GM18508 (cell line): ENCODE data around the gene ASCL2.

ENCODE experiments used
- ATAC-seq: cut with Tn5 transposase; IDR thresholded peaks from one replicate; pipeline ENCODE4 v1.9.1; 2021; ENCODE audit warnings: moderate number of reproducible peaks; ENCODE audit not compliant: insufficient read depth, unreplicated experiment

The ASCL2 gene

DNA sequence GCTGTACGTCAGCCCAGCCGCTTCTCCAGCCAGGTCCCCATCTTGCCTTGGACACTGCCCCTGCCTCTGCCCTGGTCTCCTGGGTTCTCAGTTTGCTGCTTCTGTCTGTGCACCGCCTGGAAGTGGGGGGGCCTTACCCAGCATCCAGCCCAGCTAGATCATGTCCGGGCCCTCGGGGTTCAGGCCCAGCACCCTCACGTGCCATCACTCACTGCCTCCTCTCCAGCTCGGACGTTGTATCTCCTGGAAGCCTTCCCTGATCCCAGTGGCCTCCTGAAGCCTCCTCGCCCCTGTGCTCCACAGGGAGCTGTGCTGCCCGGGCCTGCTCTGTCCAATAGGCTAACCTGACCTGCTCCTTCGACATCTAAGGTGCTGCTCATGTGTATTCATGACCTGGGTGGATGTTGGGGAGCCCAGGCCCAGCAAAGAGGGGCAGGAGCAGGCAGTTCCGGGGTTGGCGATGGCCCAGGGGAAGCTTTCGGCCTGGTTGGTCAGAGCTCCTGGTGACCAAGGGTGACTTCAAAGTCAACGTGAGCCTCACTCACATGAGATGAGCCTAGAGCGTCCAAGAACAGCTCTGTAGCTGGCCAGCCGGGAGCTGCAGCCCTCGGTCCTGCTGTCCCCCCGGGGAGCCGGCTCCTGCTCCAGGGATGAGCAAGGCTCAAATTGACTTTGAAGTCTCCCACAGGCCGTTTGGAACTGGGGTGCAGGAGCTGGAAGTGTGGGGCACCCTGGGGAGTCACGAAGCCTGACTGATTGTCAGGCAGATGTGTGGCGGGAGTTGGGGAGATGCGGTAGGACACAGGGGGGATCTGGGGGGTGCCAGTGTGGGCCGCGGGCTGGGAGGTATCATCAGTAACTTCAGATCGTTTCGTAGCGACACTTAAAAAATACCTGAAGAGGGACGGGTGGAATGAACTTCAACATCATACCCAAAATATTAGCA, 5.2 kb upstream of the ASCL2 start:
- ATAC-seq: no peak

DNA sequence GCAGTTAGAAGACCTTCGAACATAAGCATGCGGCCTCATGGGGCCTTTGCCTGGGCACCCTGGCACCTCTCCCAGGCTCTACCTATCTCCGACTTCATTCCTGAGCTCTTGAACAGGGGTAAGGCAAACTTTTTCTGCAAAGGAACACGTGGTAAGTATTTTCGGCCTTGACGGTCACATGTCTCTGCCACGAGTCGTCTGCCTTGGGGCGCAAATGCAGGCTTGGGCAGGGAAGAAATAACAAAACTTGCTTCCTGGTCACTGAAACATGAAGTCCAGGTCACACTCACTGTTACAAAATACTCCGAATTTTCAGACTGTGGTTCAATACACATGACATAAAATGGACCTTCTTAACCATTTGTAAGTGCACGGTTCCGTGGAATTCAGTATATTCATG, 3.4 kb upstream of the ASCL2 start:
- ATAC-seq: no peak

DNA sequence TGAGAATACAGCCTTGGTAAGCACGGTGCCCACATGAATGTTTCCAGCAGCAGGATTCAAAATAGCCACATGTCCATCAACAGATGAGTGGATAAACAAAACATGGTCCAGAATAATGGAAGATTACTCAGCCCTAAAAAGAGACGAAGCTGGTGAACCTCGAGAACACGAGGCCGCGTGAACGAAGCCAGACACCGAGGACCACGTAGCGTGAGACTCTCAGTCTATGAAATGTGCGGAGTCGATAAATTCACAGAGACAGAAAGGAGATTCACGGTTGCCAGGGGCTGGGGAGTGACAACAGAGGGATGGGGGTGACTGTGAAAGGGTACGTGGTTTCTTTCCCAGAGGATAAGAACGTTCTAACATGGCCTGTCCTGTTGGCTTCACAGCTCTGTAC, 2.9 kb upstream of the ASCL2 start:
- ATAC-seq: no peak

DNA sequence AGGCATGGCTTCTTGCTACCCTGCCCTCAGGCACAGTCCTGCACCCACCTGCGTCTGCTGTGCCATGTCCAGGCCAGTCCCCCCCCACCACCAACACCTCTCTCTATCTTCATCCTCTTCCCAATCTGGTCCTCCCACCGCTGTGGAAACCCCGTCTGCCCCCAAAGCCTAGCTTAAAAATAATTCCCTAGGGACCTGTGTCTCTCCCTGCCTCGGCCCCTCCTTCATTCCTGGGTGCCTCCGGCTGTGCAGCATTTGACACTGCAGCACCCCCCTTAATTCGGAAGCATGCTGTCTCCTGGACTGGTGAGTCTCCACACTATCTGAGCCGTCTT, 2.5 kb upstream of the ASCL2 start:
- no peak for ATAC-seq

DNA sequence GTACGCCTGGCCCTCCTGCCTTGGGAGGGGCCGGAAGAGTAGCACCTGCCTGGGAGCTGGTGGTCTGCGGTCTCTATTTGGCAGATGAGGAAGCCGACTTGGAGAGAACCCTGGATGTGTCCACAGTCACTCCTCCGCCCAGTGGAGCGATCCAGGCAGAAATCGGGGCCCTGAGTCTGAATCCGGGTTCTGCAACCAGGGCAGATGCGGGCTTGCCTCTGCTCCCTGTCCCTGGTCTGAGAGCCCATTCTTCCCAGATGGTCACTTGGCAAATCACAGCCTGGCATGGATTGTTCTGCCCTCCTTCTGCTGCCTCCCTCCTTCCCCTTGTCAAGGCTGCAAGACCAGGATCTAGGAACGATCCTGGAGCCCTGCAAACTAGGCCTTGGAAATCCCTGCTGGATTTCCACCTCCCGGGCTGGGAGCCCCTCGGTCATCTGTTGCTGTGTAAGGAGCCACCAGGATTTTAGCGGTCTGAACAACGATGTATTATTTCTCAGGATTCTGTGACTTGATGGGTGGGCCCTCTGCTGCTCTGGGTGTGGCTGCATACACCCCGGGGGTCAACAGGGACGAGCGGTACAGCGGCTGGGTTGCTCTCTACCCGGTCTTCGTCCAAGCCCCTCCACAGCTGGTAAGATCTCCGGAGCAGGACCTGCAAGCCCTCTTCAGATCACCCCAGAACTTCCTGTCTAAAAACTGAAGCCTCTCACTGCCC, 2.0 kb upstream of the ASCL2 start:
- ATAC-seq: no peak

DNA sequence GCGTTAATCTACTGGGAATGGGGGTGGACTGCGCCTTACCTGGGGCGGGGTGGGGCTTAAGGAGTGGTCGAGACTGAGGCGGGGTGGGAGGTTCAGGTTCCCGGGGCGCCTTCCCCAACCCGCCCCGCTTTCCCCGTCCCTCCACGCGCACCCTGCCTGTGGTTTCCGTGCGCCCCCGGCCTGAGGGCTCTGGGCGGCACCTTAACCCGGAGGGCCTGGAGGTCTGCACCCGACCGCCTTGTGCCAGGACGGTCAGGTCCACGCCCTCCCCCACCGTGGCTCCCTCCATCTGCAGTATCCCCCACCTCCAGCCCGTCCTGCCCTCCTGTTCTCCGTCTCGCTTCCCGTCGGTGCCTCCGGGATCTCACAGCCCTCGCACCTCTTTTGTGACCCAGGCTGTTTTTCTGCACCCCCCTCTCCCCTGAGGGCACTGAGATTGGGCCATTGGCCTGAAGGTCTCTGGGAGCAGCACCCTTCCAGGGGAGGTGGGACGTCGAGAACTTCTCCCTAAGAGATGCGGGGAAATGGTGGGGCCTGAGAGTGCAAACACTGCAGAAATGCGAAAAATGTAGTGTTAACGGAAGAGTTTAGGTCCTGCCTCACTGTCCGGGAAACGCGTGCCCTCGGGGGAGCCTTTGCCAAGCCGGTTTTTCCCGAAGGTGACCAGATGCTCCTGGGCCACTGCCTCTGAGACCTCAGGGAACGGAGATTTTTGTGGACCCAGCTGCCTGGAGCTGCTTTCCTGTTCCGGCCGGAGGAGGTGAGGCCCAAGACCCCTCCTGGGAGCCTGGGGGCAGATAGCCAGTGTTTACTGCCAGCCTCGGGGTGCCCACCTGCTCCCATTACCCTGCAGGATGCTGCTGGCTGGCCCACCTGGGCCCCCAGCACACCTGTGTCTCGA, 1.2 kb upstream of the ASCL2 start:
- no peak for ATAC-seq

DNA sequence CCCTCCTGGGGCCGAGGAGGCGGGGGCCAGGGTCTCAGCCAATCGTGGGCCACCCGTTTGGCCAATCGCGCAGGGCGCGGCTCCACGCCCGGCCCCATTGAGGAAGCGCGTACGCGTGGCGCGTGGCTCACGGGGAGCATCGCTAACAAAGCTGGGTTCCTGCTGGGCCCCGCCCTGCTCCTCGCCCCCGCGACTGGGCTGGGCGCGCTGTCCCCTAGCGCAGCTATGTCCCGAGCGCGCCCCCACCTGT, 614 bp upstream of the ASCL2 start:
- no peak for ATAC-seq

DNA sequence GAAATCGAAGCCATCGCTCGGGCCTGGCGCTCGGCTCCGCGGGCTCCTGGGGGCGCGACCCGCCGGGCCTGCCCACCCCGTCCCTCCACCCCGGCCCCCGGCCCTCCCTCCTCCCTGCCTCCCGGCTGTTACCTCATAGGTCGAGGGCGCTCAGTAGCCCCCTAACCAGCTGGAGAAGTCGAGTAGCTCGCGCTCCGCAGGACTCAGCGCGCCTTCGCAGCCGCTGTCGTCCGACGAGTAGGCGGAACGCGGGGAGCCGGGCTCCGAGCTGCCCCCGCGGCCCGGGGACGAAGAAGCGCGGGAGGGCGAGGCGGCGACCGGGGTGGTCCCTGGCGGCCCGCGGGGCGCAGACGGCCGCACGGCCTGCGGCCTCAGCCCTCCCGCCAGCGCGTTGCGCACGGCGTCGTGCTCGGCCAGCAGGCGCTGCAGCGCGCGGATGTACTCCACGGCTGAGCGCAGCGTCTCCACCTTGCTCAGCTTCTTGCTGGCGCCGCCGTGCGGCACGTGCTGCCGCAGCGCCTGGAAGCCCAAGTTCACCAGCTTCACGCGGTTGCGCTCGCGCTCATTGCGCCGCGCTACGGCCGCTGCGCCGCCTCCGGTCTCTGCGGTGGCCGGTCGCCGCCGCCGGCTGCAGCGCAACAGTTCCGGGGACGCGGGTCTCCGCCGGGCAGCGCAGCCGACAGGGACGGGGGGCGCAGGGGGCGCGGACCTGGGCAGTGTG, 627 bp downstream of the ASCL2 start:
- no peak for ATAC-seq

DNA sequence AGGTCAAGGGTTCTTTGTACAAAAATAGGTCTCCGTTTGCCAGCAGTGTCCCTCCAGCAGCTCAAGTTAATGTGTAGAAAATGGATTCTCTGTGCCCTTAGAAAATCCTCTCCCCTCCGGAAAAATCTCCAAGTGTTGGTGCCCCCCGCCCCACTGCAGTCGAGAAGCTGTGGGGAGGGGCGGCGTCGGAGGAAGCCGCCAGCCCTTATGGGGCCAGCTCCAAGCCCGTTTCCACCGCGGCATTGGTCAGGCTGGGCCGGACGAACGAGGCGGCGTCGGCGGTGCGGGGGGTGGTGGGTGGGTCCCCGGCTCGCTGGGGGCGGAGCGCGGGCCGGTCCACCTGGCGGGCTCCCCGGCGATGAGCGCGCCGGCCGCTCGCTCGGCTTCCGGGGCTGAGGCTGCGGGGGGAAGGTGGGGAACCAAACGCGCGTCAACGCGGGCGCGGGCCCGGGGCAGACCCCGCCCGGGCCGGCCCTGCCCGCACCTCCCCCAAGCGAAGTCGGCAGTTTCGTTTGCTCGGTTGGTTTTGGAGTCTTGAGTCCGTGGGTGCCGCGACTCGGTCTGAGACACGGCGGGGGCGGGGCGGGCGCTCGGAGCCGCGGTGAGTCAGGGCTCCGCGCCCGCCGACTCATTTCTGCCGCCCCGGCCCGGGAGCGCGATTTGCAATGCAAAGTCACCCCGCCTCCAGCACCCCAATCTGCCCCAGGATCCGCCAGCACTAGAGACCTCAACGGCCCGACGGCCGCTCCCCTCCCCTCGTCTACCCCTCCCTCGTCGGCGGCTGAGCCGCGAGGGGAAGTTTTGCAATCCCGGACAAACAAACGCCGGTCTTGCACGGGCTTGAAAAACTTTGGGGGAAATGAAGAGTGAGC, 1.4 kb downstream of the ASCL2 start:
- no peak for ATAC-seq

DNA sequence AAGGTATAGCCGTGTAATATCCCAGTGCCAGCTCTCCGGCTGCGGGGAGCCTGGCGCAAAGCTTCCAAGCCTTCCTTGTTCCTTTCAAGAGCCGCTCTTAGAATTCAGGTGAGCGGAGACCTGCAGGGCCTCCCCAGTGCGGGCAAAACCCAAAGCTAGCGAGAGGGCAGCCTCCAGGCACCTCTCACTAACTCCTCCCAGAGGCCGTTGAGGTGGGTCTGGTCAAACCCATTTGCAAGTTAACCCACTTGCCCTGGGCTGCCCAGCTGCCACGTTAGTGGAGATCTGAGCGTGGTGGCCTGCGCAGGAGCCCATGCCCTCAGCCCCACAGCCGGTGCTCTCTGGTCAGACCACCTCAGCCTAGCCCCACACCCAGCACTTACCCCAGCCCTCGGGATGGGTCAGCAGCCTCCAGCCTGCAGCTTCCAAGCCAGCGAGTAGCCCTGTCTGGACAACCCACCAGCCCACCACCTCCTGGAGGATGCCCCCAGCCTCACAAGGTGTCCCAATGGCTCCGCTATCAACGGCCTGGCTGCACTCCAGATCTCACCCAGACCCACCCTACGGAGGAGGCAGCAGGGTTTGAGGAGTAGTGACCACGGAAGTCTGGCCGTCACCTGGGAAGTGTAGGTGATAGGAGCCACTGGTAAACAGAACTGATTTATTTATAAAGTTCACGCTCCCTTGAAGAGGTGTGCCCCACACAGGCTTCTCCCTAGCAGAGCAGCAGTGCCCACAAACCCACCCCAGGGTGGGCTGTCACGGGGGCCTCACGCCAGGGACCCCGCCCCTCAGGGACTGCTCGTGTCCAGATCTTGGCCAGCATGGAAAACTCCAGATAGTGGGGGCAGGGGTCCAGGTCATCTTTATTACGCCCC, 2.3 kb downstream of the ASCL2 start:
- no peak for ATAC-seq

DNA sequence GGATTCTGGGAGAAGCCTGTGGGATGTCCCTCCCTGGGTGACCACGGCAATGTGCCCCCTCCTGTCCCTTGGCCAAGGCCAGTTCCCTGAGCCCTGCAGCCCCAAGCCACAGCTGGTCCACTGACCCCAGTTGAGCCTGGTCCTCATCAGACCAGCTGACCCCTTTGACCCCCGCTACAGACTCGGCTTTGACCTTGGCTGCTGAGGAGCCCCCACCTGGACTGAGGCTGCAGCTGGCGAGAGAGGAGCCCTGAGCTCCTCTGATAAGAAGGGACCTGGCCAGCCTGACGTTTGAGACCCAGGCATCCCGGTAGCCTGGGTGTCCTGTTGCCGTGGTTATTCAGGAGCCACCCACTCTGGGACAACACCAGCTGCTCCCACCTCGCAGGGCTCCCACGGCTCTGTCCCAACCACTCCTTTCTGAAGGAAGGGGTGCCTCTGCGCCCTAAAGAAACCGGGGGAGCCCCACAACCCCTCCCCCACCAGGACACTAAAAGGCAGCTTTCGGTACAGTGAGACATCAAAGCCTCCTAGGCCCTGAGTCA, 3.0 kb downstream of the ASCL2 start:
- ATAC-seq: no peak

DNA sequence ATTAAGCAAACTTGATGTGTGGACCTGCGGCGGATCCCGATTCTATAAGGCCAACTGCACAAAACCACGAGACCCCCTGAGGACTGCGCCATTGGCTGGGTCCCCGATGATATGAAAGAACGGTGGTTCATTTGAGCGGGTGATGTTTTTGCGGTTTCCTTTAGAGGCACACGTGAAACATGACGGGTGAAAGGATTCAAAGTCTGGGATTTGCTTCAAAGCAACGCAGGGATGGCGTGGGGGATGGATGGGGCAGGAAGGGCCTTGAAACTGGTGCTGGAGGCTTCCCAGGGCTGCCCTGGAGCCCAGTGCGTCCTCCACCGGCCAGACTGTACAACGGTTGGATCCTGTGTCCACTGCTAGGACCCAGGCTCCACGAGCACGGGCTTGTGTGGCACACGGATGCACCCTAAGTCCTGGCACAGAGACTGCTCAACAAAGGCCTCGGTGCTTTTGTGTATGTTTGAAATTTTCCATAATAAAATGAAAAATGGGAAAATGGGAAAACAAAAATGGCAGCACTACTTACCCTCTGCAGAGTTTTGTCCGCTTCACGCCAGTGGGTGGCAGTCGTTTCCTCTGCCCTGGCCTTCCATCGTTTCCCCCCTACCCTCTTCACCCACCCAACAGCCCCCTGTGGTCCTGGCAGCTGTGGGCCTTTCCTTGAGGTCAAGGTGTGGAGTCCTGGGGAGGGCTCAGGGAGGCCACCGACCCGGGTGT, 3.6 kb downstream of the ASCL2 start:
- ATAC-seq: no peak

DNA sequence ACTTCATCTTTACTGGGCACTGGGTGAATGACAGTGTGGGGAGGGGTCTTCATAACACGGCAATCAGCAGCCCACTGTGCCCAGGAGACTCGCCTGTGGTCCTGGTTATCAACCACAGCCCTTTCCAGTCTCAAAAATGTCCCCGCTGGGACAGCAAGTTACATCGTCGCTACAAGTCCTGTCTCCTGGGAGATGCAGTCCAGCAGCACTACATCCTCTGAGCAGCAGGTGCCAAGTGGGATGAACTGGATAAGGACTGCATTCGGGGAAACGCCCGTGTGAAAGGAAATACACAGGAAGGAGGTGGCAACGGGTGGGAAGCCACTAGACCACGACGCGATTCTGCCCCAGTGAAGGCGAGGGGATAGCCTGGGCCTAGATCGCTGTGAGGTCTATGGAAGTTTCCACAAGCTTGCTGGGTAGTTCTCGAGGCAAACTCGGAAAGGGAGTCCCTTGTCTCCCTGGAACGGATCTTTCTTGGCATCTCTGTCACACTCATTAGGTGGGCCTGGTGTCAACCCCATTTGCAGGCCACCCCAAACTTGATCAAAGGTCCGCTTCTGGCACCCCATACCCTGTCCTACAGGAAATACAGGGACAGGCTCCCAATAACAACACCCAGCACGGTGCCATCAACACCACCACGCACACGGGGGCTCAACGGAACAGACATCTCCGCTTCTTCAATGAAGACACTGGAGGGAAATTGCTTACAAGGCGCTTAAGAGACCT, 4.4 kb downstream of the ASCL2 start:
- no peak for ATAC-seq

DNA sequence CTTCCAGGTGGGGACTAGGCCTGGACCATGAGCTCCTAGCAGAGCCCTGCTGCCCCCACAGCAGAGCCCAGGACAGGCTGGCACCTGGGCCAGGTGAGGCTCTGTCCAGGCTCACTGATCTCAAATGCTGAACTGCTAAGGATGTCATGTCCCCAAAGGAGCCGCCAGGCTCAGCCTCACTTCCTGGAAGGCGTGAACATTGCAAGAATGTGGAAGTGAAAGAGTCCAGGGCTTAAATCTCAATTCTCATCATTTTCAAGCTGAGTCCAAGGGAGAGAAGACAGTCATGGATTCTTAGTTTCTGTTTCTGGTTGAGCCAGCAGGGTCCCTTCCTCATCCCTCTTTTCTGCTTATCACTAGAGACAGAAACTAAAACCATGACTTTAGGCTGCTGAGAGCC, 5.0 kb downstream of the ASCL2 start:
- ATAC-seq: no peak

DNA sequence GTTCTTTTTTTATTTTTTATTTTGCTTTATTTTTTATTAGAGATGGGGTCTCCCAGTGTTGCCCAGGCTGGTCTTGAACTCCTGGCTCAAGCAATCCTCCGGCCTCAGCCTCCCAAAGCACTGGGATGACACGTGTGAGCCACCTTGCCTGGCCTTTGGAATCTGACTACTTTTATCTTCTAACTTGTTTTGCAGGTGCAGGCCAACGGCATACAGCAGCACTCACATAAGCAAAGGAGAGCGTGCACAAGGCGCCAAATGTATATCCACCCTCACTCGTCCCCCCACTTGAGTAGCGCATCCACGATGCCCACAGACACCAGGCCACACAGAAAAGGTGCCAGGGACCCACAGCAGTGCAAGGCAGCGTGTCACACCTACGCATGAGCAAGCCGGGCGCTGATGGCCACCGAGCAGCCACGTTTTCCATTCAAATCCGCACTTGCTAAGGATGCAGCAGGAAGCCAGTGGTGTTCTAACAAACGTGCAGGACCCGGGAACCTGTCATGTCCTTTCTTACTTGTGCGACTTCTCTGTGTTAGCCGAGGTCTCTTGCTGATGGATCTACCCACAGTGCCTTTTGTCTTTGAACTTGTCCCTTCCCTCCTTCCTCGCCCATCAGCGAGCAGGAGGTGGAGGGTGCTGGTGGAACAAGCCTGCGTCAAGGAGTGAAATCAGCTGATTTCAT, 5.9 kb downstream of the ASCL2 start:
- ATAC-seq: no peak

DNA sequence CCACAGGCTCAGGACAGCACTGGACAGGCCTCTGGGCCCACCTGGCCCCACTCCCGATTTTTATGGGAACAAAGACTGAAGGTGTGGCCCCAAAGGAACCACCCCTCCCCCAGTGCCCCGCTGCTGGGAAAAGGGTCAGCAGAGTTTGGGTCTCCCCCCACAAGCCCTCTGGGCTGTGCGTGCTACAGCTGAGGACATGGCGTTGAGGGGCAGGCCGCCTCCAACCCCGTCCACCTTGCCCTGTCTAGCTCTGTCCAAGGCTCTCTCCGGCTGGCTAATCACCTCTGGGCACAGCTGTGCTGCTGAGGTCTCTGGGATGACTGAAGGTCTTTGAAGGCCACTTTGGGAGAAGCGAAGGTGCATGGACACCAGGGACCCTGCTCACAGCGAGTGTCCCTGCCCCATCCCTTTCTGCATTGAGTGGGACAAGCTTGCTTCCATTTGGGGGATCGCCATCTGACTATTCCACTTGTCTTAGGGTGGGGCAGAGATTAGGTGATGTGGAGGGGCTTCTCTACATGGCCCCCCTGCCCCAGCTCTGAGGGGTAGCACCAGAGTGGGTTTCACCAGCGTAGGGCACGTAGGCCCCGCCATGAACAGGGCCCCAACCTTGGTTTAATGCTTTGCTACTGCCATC, 6.5 kb downstream of the ASCL2 start:
- ATAC-seq: no peak
